Activated T-cell treated with anti-CD3 and anti-CD28 coated beads, Interleukin-2, amount 50 U/mL, for 48 hours (primary cell): ENCODE results near the gene DHX58.

Source experiments
- DNase-seq, 2 experiments: peaks; one replicate each; pipeline ENCODE4 v3.0.0-alpha.2; 2020

Gene DHX58

GRCh38 chr17:42129109-42129837 is 16.8 kb upstream of the DHX58 start:
- DNase-seq: no peak

GRCh38 chr17:42127414-42127813 is 14.9 kb upstream of the DHX58 start:
- DNase-seq: no peak

GRCh38 chr17:42126836-42127235 is 14.3 kb upstream of the DHX58 start:
- DNase-seq: no peak

- no peak for DNase-seq
Observed at GRCh38 chr17:42125565-42125964, 13.1 kb upstream of the DHX58 start.

GRCh38 chr17:42124256-42124655 is 11.7 kb upstream of the DHX58 start:
- no peak for DNase-seq

GRCh38 chr17:42122371-42123303 is 10.1 kb upstream of the DHX58 start, which contains the start of gene HSPB9:
TSS of gene HSPB9 (plus strand) at chr17:42122804. CDS start at chr17:42122851, 47 bp downstream.
- DNase-seq: no peak

- peak; percentile 83 to 86 for DNase-seq
Observed at GRCh38 chr17:42120770-42121769, 8.6 kb upstream of the DHX58 start, which contains the start of gene KAT2A. TSS of gene KAT2A (minus strand) at chr17:42121367. CDS start at chr17:42121304, 63 bp downstream.

GRCh38 chr17:42120161-42120769 is 7.8 kb upstream of the DHX58 start:
- no peak for DNase-seq

- DNase-seq: no peak
Observed at GRCh38 chr17:42119301-42119700, 6.8 kb upstream of the DHX58 start.

GRCh38 chr17:42118545-42118944 is 6.0 kb upstream of the DHX58 start:
- peak; percentile 63 to 68 for DNase-seq

- no peak for DNase-seq
Observed at GRCh38 chr17:42118126-42118510, 5.6 kb upstream of the DHX58 start.

GRCh38 chr17:42117397-42118125 is 5.0 kb upstream of the DHX58 start:
- DNase-seq: no peak

GRCh38 chr17:42116705-42117396 is 4.3 kb upstream of the DHX58 start:
- DNase-seq: peak; percentile 87 to 88

- no peak for DNase-seq
Observed at GRCh38 chr17:42114118-42114517, 1.6 kb upstream of the DHX58 start.

- DNase-seq: no peak
Observed at GRCh38 chr17:42113293-42114069, 967 bp upstream of the DHX58 start.

- DNase-seq: peak in 1 of 2 experiments; percentile 46
Observed at GRCh38 chr17:42111871-42112551, 503 bp downstream of the DHX58 start.

- no peak for DNase-seq
Observed at GRCh38 chr17:42111265-42111636, 1.3 kb downstream of the DHX58 start.

GRCh38 chr17:42110301-42111264 is 1.9 kb downstream of the DHX58 start:
- no peak for DNase-seq
